GM12878 (cell line): ENCODE data around the gene COA1. TPM values are rescaled to one million over a fixed set of nuclear protein-coding genes. Genes with fewer than 3 reads are reported as not detected.
A peak's percentile ranks its signal among the peaks of the same experiment; 100 is the strongest.

Experiments
- BCL3 ChIP-seq: IDR thresholded peaks from 2 replicates; pipeline ENCODE4 v1.6.1; 2011; ENCODE audit warnings: borderline replicate concordance, low read depth, mild to moderate bottlenecking, moderate library complexity, low read length; ENCODE audit not compliant: insufficient read depth, poor library complexity, severe bottlenecking
- CREM ChIP-seq: IDR thresholded peaks from 2 replicates; pipeline ENCODE4 v1.6.1; 2014; ENCODE audit warnings: antibody characterized with exemption, low read depth
- CUX1 ChIP-seq: IDR thresholded peaks from 2 replicates; pipeline ENCODE4 v1.6.1; 2012; ENCODE audit warnings: improper control_type of control experiment, low read depth, low read length; ENCODE audit not compliant: insufficient replicate concordance
- EED ChIP-seq: sonication (generic); IDR thresholded peaks from 2 replicates; pipeline ENCODE4 v1.6.1; 2016; ENCODE audit warnings: antibody characterized with exemption, low read depth
- JUND ChIP-seq: IDR thresholded peaks from 2 replicates; pipeline ENCODE4 v1.6.1; 2012; ENCODE audit warnings: low read depth, mild to moderate bottlenecking, low read length, improper control_type of control experiment, moderate library complexity
- MTA2 ChIP-seq: fragments of 450-650 bp; IDR thresholded peaks from 2 replicates; pipeline ENCODE4 v1.6.1; 2016; ENCODE audit warnings: low read depth, mild to moderate bottlenecking, moderate library complexity
- MTA3 ChIP-seq: IDR thresholded peaks from 2 replicates; pipeline ENCODE4 v1.6.1; 2012; ENCODE audit warnings: low read length, inconsistent platforms, borderline replicate concordance
- MYB ChIP-seq: fragments of 150-350 bp; IDR thresholded peaks from 2 replicates; pipeline ENCODE4 v1.6.1; 2014; ENCODE audit warnings: mild to moderate bottlenecking, low read depth, low read length, borderline replicate concordance
- NFIC ChIP-seq: IDR thresholded peaks from 2 replicates; pipeline ENCODE4 v1.6.1; 2012; ENCODE audit warnings: low read depth, mild to moderate bottlenecking, inconsistent platforms, low read length, moderate library complexity
- NR2C1 ChIP-seq: fragments of 450-650 bp; IDR thresholded peaks from 2 replicates; pipeline ENCODE4 v1.6.1; 2017; ENCODE audit warnings: antibody characterized with exemption, mild to moderate bottlenecking, moderate library complexity
- PML ChIP-seq: IDR thresholded peaks from 2 replicates; pipeline ENCODE4 v1.6.1; 2012; ENCODE audit warnings: low read length, inconsistent platforms
- RBBP5 ChIP-seq: fragments of 200-600 bp; sonication (generic); conservative IDR thresholded peaks from 2 replicates; pipeline ENCODE4 v1.6.1; 2016
- RUNX3 ChIP-seq: IDR thresholded peaks from 2 replicates; pipeline ENCODE4 v1.6.1; 2012; ENCODE audit warnings: low read length, inconsistent platforms
- SP1 ChIP-seq: IDR thresholded peaks from one replicate; pipeline ENCODE4 v1.6.1; 2011; ENCODE audit warnings: low read depth, low read length
- SUZ12 ChIP-seq: fragments of 200-600 bp; sonication (generic); IDR thresholded peaks from one replicate; pipeline ENCODE4 v1.6.1; 2018; ENCODE audit warnings: antibody characterized with exemption, mild to moderate bottlenecking; ENCODE audit not compliant: unreplicated experiment
- TBL1XR1 ChIP-seq: IDR thresholded peaks from 2 replicates; pipeline ENCODE4 v1.6.1; 2012; ENCODE audit warnings: low read depth, low read length, improper control_type of control experiment
- USF1 ChIP-seq: IDR thresholded peaks from 2 replicates; pipeline ENCODE4 v1.6.1; 2011; ENCODE audit warnings: borderline replicate concordance, low read depth, mild to moderate bottlenecking, moderate library complexity, mixed read lengths, low read length; ENCODE audit not compliant: insufficient read depth; ENCODE audit errors: extremely low read length
- polyA plus RNA-seq, 11 experiments: library from polyadenylated mRNA; depleted of rRNA in 4 of 11; unstranded in 6 of 11; stranded (reverse) in 5 of 11; fragments of >200 nt; fragmentation: Nextera tagmentation in 4 of 11; fragmentation: Illumina TruSeq in 1 of 11; extraction: Ambion mirVana in 4 of 11; extraction: Trizol in 1 of 11; gene quantifications; 1 replicate in 1 of 11; 2 replicates in 10 of 11; pipeline versions ENCODE4 v1.2.1 to v1.2.3, GENCODE V29; 2011 to 2016; ENCODE audit warnings: inconsistent platforms in 2 of 11, missing spikeins in 2 of 11, low read depth in 1 of 11
- total RNA-seq, 4 experiments: library from RNA; depleted of rRNA in 3 of 4; stranded (reverse); fragments of >200 nt in 3 of 4; fragmentation: Illumina TruSeq in 1 of 4; extraction: Trizol in 1 of 4; gene quantifications; 2 replicates each; pipeline versions ENCODE4 v1.2.1 to v1.2.3, GENCODE V29; 2013 to 2021
- TF ChIP-seq, protein P1 (sequence below): fragments of 450-650 bp; IDR thresholded peaks from 2 replicates; pipeline ENCODE4 v1.6.1; 2017; ENCODE audit warnings: low read depth, mild to moderate bottlenecking, moderate library complexity
- TF ChIP-seq, protein P2 (sequence below): fragments of 450-650 bp; IDR thresholded peaks from 2 replicates; pipeline ENCODE4 v1.6.1; 2017; ENCODE audit warnings: borderline replicate concordance

Gene COA1
- total and polyA plus RNA-seq, 10 of the 15 experiments (the other 5 are each of a cell fraction or from before 2014, with no cell fraction given) = 83.1 to 258 (median 111) TPM

- peak; percentile 95 for TF ChIP-seq EED
- peak; percentile 58; the same call in 1 of the 2 replicates for TF ChIP-seq CREM
- peak; percentile 92 for TF ChIP-seq NFIC
- TF ChIP-seq SP1 = peak; percentile 41
- peak; percentile 77 for TF ChIP-seq MTA2
- TF ChIP-seq, protein P1, sequence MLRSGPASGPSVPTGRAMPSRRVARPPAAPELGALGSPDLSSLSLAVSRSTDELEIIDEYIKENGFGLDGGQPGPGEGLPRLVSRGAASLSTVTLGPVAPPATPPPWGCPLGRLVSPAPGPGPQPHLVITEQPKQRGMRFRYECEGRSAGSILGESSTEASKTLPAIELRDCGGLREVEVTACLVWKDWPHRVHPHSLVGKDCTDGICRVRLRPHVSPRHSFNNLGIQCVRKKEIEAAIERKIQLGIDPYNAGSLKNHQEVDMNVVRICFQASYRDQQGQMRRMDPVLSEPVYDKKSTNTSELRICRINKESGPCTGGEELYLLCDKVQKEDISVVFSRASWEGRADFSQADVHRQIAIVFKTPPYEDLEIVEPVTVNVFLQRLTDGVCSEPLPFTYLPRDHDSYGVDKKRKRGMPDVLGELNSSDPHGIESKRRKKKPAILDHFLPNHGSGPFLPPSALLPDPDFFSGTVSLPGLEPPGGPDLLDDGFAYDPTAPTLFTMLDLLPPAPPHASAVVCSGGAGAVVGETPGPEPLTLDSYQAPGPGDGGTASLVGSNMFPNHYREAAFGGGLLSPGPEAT = peak; percentile 99
- no peak for TF ChIP-seq JUND
- TF ChIP-seq PML = peak; percentile 42; the same call in 1 of the 2 replicates
- peak; percentile 60 for TF ChIP-seq BCL3
- no peak for TF ChIP-seq MTA3
- no peak for TF ChIP-seq MYB
- TF ChIP-seq RBBP5 = no peak
- peak; percentile 7 for TF ChIP-seq CUX1
- TF ChIP-seq, protein P2, sequence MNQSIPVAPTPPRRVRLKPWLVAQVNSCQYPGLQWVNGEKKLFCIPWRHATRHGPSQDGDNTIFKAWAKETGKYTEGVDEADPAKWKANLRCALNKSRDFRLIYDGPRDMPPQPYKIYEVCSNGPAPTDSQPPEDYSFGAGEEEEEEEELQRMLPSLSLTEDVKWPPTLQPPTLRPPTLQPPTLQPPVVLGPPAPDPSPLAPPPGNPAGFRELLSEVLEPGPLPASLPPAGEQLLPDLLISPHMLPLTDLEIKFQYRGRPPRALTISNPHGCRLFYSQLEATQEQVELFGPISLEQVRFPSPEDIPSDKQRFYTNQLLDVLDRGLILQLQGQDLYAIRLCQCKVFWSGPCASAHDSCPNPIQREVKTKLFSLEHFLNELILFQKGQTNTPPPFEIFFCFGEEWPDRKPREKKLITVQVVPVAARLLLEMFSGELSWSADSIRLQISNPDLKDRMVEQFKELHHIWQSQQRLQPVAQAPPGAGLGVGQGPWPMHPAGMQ = no peak
- TF ChIP-seq USF1 = no peak
- TF ChIP-seq SUZ12 = no peak
- TF ChIP-seq RUNX3 = peak; percentile 75; the same call in 1 of the 2 replicates
- no peak for TF ChIP-seq NR2C1
- no peak; the same call in 1 of the 2 replicates for TF ChIP-seq TBL1XR1
These were observed 6.7 kb upstream of the COA1 start (continued) for GRCh38 chr7:43735802-43736603.
